ENCODE results near the gene ZNF8. TPM values are rescaled to one million over a fixed set of nuclear protein-coding genes. Genes with fewer than 3 reads are reported as not detected.

Gene ZNF8
- total RNA-seq, 2 experiments from 2014 or later = 7.1 to 7.8 TPM

DNA sequence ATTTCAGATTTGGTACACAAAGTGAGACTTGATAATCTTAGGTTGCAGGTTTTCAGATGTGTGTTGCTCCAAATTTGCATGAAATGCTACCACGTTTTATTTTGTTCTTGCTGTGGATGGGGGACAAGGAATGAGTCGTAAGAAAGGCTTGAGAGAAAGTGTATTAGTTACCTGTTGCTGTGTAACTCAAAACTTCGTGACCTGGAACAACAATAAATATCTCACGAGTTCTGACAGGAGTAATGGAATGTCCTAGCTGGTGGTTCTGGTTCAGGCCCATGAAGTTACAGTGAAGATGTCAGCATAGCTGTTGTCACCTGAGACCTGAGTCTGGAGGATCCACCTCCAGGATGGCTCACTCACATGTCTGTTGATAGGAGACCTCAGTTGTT lies 1.2 kb downstream of the ZNF8 start:
- Histone ChIP-seq H3K36me3 (ENCODE audit: insufficient read depth, low read length) (peaks cover 49% of the 10 kb centered on the region), H3K9me3 (ENCODE audit: low read length) (peaks cover 10% of the 10 kb centered on the region), H4K20me1 (ENCODE audit: insufficient read depth, low read length) (no peaks in the 10 kb centered on the region), H3K79me2 (ENCODE audit: insufficient read depth, low read depth, low read length) (peaks cover 37% of the 10 kb centered on the region), H2AFZ (ENCODE audit: low read length) (no peak overlapping the region), H3K9me2 (ENCODE audit: insufficient read depth, low read length) (no peaks in the 10 kb centered on the region), H3K27ac (ENCODE audit: low read depth, low read length, poor library complexity, severe bottlenecking) (no peak overlapping the region), H3K4me3 (ENCODE audit: low read depth, low read length, poor library complexity, severe bottlenecking) (peak overlapping the region; percentile 83), H3K4me2 (ENCODE audit: low read length) (peak overlapping the region; percentile 92), H3K4me1 (ENCODE audit: insufficient read depth, low read length, poor library complexity, severe bottlenecking) (peaks cover 18% of the 10 kb centered on the region)
- BruUV-seq (replicated peaks) = TSS peak; percentile 69
- intact Hi-C loops (cut with micrococcal nuclease; ENCODE audit: unreplicated experiment) = loop anchor here (2.0 kb wide), 4 partner anchors 25 to 97 kb away; partner anchors contain the start of genes ERVK3-1, ZNF274 and ZSCAN22
- TF ChIP-seq, protein P1, sequence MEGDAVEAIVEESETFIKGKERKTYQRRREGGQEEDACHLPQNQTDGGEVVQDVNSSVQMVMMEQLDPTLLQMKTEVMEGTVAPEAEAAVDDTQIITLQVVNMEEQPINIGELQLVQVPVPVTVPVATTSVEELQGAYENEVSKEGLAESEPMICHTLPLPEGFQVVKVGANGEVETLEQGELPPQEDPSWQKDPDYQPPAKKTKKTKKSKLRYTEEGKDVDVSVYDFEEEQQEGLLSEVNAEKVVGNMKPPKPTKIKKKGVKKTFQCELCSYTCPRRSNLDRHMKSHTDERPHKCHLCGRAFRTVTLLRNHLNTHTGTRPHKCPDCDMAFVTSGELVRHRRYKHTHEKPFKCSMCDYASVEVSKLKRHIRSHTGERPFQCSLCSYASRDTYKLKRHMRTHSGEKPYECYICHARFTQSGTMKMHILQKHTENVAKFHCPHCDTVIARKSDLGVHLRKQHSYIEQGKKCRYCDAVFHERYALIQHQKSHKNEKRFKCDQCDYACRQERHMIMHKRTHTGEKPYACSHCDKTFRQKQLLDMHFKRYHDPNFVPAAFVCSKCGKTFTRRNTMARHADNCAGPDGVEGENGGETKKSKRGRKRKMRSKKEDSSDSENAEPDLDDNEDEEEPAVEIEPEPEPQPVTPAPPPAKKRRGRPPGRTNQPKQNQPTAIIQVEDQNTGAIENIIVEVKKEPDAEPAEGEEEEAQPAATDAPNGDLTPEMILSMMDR (conservative IDR thresholded peaks at IDR 0.05; ENCODE audit: low read length) = no peak
- no peak for TF ChIP-seq EZH2phosphoT487 (IDR thresholded peaks at IDR 0.05; ENCODE audit: borderline replicate concordance, low read depth, low read length)
- CTCF ChIA-PET (ENCODE audit: unreplicated experiment) = no interaction called here
- POLR2A ChIA-PET = interaction anchor here (0.7 kb wide), 1 partner anchor 144 kb away, joined by 3 read pairs; no protein-coding TSS in a partner anchor
- no peak for DNase-seq (ENCODE audit: low spot score)

DNA sequence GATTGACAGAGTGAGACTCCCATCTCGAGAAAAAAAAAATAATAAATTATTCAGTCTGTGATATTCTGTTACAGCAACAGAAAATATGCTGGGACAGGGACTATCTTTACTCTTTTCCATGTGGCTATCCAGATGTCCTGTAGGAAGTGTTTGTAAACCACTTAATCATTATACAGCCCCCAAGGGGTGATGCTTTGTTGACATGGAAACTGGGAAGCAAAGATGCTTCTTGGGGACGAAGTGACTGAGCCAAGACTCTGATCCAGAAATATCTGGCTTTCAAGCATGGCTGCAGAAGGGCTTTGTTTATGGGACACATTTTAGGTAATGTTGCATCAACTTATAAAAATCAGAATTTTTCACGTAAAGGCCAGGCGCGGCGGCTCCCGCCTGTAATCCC lies 5.4 kb downstream of the ZNF8 start:
- TF ChIP-seq EZH2phosphoT487 (IDR thresholded peaks at IDR 0.05; ENCODE audit: borderline replicate concordance, low read depth, low read length) = no peak
- TF ChIP-seq, protein P1 (conservative IDR thresholded peaks at IDR 0.05; ENCODE audit: low read length) = no peak
- no TSS peak for BruUV-seq (replicated peaks)
- H3K4me2 ChIP-seq (ENCODE audit: low read length) = no peak overlapping the region
- no peak overlapping the region for H3K4me3 ChIP-seq (ENCODE audit: low read depth, low read length, poor library complexity, severe bottlenecking)
- H4K20me1 ChIP-seq (ENCODE audit: insufficient read depth, low read length) = no peaks in the 10 kb centered on the region
- DNase-seq (ENCODE audit: low spot score) = no peak
- H2AFZ ChIP-seq (ENCODE audit: low read length) = no peak overlapping the region
- CTCF ChIA-PET (ENCODE audit: unreplicated experiment) = no interaction called here
- peaks cover 12% of the 10 kb centered on the region for H3K4me1 ChIP-seq (ENCODE audit: insufficient read depth, low read length, poor library complexity, severe bottlenecking)
- intact Hi-C loops (cut with micrococcal nuclease; ENCODE audit: unreplicated experiment) = no loop called here
- POLR2A ChIA-PET = interaction anchor here (1.2 kb wide), 1 partner anchor 606 kb away, joined by 3 read pairs; no protein-coding TSS in a partner anchor
- H3K79me2 ChIP-seq (ENCODE audit: insufficient read depth, low read depth, low read length) = peaks cover 29% of the 10 kb centered on the region
- no peaks in the 10 kb centered on the region for H3K9me2 ChIP-seq (ENCODE audit: insufficient read depth, low read length)
- H3K9me3 ChIP-seq (ENCODE audit: low read length) = peaks cover 10% of the 10 kb centered on the region; the same call in 1 of the 2 replicates
- no peak overlapping the region for H3K27ac ChIP-seq (ENCODE audit: low read depth, low read length, poor library complexity, severe bottlenecking)
- H3K36me3 ChIP-seq (ENCODE audit: insufficient read depth, low read length) = peaks cover 80% of the 10 kb centered on the region

DNA sequence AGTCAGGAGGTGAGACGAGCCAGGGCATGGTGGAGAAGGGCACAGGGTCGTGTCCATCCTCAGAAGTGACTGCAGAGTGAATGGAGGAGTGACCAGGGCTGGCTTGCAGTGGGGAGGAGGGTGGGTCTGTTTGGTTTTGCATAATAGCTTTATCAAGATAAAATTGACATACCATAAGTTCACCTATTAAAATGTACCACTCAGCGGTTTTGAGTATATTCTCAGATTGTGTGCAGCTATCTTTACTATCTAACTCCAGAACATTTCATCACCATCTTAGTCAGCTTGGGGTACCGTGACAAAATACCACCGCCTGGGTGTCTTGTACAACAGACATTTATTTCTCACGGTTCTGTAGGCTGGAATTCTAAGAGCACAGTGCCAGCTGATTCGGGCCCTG lies 13.2 kb downstream of the ZNF8 start:
- BruUV-seq (replicated peaks) = no TSS peak
- Histone ChIP-seq H3K36me3 (ENCODE audit: insufficient read depth, low read length) (peaks cover 95% of the 10 kb centered on the region), H2AFZ (ENCODE audit: low read length) (no peak overlapping the region), H3K4me2 (ENCODE audit: low read length) (no peak overlapping the region), H3K9me2 (ENCODE audit: insufficient read depth, low read length) (no peaks in the 10 kb centered on the region), H3K4me1 (ENCODE audit: insufficient read depth, low read length, poor library complexity, severe bottlenecking) (no peaks in the 10 kb centered on the region), H3K79me2 (ENCODE audit: insufficient read depth, low read depth, low read length) (no peaks in the 10 kb centered on the region), H4K20me1 (ENCODE audit: insufficient read depth, low read length) (no peaks in the 10 kb centered on the region), H3K27ac (ENCODE audit: low read depth, low read length, poor library complexity, severe bottlenecking) (no peak overlapping the region), H3K4me3 (ENCODE audit: low read depth, low read length, poor library complexity, severe bottlenecking) (no peak overlapping the region), H3K9me3 (ENCODE audit: low read length) (peaks cover 11% of the 10 kb centered on the region)
- POLR2A ChIA-PET = no interaction called here
- intact Hi-C loops (cut with micrococcal nuclease; ENCODE audit: unreplicated experiment) = no loop called here
- CTCF ChIA-PET (ENCODE audit: unreplicated experiment) = no interaction called here
- TF ChIP-seq, protein P1 (conservative IDR thresholded peaks at IDR 0.05; ENCODE audit: low read length) = no peak
- no peak for DNase-seq (ENCODE audit: low spot score)
